HG03439 (cell line): ENCODE data around the gene FAM83D.
A peak's percentile ranks its signal among the peaks of the same experiment; 100 is the strongest.

Experiments
- ATAC-seq: cut with Tn5 transposase; IDR thresholded peaks from one replicate; pipeline ENCODE4 v1.9.1; 2021; ENCODE audit warnings: mild to moderate bottlenecking, moderate library complexity; ENCODE audit not compliant: unreplicated experiment

FAM83D gene

GRCh38 chr20:38997622-38998021 is 71.4 kb downstream of the FAM83D start:
- peak; percentile 70 for ATAC-seq

GRCh38 chr20:38999217-38999616 is 73.0 kb downstream of the FAM83D start:
- no peak for ATAC-seq

- ATAC-seq = no peak
Observed at GRCh38 chr20:38999965-39000910, 74.0 kb downstream of the FAM83D start.
